ENCODE measurements around the gene SMIM13.

Gene SMIM13
- total RNA-seq = 15.2 reads per million, percentile 41 among the genes with 10 or more reads in this experiment

DNA sequence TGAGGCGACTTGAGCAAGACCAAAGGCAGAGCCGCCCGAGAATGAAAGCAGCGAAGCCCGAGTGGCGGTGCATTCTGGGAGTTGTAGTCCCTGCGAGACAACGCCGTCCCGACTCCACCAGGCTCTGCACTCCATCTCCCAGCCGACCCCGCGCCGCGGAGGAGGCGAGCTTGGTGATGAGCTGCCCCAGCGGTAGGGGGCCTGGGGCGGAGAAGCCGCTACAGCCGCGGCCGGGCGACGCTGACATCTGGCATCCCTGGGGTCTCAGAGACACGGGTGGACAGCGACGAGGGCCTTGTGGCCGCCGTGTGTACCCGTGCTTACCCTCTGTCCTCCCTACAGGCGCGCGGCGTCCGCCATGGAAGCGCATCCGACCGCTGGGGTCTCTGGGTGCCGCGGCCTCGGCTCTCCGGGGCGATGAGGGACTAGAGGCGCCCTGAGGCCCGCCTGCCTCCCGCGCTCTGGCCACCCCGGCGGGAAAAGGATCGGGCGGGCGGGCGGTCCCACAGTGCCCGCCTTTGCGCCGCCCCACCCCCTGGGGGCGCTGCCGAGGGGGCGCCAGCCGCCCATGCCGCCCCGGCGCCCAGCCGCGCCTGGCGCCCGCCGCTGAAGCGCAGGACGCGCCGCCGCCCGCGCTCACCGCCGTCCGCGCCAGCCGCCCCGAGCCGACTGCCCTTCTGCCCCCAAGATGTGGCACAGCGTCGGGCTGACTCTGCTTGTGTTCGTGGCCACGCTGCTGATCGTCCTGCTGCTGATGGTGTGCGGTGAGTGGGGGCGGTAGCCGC lies at the start of gene SMIM13:
TSS of gene SMIM13 (plus strand) at position 209 of the 785 bp plus-strand sequence. CDS start at position 689, 480 bp downstream.
- DNase-seq = peak; percentile 94

DNA sequence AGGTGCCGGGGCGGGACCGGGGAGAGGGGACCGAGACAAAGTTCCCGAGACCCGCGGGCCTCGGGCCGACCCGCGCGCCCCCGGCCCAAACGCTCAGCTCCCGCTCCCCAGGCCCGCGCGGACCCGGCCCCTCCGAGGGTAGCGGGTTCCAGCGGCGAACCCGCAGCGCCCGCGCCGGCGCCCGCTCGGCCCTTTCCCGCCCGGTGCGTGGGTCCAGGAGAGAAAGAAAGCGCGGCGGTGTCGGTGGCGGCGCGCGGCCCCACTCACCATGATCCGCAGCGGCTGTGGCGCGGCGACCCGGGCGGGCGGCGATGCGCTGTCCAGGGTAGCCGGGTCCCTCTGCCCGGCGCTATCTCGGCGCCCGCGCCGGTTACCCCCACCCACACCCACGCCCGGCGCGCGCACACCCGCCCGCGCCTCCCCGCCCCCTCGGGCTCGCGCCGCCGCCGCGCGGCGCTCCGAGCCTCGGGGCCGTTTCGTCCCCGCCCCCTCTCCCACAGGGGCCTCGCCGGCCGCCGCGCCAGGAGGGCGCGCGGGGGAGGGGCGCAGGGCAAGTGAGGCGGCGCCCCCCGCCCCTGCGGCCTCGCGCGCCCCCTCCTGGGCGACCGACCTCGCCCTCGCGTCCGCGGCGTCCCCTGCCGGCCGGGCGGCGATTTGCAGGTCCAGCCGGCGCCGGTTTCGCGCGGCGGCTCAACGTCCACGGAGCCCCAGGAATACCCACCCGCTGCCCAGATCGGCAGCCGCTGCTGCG lies 49.5 kb upstream of the SMIM13 start, which contains the start of gene ELOVL2:
TSS of gene ELOVL2 (minus strand) at position 345 of the 751 bp plus-strand sequence. CDS start at position 270, 75 bp downstream.
- no peak for DNase-seq

- no peak for DNase-seq
These were observed 48.9 kb upstream of the SMIM13 start for GRCh38 chr6:11044712-11045167.

DNA sequence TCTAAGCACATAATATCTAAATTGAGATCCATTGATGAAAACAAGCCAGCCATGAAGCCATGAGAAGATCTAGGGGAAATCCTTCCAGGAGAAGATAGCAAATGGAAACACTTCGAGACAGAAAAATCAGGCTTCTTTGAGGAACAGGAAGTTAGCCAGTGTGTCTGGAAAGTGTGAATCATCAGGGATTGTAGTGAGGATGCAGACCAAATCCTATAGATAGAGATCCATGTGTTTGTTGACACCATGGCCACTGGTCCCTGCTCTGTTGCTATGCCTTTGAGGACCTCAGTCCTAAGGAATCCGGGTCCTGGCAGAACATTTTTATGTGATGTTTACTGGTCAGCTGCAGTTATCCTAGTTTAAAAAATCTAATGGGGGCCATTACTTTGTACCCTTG lies 42.9 kb upstream of the SMIM13 start:
- no peak for DNase-seq

DNA sequence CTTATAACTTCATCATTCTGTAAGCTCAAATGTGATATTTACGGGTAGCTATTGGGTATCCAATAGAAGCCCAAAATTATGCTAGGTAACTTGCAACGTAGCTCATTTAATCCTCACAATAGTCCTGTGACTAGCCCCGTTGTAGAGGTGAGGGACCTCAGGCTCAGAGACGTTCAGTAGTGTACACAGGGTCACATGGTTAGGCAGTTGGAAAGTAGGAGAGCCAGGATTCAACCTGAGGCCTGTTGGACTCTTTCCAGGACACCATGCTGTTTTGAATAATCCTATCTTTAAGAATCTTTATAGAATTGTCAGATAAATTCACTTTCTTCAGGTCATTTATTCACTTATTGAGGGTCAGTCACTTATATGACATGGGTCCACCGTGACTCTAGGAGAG lies 40.3 kb upstream of the SMIM13 start:
- no peak for DNase-seq

DNA sequence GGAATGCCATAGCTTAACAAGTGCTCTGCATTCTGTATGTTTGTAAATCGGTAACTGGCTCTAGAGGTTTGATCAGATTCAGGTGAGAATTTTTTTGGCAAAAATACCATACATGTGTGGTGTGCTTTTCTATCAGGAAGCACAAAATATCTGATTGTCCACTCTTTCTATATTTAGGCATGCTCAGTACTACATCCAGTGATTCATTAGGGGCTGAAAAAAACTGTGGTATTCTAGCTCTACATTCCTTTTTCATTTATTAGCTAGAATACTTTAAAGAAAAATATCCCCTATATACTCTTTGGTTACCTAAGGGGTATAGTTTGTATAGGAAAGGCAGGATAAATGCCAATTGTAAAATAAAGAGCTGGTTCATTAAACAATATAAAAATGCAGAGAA lies 38.9 kb upstream of the SMIM13 start:
- no peak for DNase-seq

- DNase-seq = no peak
These were observed 38.5 kb upstream of the SMIM13 start for GRCh38 chr6:11055127-11055627.

DNA sequence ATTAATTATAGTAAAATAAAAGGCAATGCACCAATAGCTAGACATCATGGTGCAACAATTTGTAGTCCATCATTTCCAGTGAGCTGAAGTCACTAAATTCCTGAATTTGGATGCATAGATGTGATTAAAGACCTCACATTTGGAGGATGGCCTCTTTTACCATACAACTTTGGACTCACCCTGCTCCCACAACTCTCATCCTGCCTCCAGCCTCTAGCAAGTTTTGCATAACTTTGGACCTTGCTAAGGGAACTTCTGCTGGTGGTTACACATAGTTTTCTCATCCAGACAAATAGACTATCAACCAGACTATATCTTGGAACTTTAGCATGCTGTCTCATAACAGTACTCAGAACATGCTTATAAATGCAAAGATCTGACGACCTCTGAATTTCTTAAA lies 36.8 kb upstream of the SMIM13 start:
- no peak for DNase-seq

- no peak for DNase-seq
These were observed 35.2 kb upstream of the SMIM13 start for GRCh38 chr6:11058406-11058805.

DNA sequence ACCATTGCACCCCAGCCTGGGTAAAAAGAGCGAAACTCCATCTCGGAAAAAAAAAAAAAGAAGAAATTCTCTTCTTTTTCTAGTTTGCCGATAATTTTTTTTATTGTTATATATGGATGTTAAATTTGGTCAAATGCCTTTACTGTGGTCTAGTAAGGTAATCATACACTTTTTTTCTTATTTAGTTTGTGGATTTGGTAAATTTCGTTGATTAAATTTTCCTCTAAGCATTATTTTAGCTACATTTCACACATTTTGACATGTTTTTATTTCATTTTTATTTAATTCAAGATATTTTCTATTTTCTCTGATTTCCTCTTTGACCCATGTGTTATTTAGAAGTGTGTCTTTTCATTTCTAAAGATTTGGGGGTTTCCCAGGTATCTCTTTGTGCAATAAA lies 31.6 kb upstream of the SMIM13 start:
- no peak for DNase-seq

GRCh38 chr6:11062715-11063114 lies 30.9 kb upstream of the SMIM13 start:
- no peak for DNase-seq

GRCh38 chr6:11064836-11065235 lies 28.8 kb upstream of the SMIM13 start:
- no peak for DNase-seq

- DNase-seq = no peak
These were observed 28.0 kb upstream of the SMIM13 start for GRCh38 chr6:11065436-11066202.

DNA sequence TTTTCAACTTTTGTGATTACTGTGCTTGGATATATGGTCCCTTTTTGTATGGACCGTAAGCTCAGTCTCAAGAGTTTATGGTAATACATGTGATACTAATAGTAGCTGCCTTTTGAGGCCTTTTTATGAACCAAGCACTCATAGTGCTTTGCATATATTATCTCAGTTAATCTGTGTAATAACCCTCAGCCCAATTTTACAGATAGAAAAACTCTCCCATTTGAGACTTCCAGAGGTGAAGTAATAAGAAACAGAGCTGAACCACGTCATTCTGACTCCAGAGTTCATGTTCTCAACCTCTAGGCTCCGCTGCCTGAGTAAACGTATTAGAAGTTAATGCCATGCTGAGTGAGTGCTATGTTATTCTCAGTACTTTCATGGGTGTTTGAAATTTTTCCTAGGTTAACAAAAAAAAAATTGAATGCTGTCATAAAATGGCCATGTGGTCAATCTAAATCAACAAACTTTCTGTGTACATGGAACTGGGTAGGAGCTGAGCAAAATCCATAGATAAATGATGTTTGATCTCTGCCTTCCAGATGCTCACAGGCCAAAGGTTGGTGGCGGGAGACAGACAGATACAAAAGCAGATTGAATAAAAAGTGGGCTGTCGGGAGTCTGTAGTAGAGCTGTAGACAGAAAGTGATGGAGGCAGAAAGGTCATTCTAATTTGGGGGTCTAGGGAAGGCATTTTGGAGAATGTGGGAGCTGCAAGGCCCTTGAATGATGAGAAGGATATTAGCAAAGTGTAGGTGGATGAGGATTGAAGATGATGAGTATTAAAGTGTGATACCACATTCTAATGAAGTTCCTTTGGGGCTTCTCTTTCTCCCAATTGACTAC lies 26.9 kb upstream of the SMIM13 start:
- no peak for DNase-seq

DNA sequence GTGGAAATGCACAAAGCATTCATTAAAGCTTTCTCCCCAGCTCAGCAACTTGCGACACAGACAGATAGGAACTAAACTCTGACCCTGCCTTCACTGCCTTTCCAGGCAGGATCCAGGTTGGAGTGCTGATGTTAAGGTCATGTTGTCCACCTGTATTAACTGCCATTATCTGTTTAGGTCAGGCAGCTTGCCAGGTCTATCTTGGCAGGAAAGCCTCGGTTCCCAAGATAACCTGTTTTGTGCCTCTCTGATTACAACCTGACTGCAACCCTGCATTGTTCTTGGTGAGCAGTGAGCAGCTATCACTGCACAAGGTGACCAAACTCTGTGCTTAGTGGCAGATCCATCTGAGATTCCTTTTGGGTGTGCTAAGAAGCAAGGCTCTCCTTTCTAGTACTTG lies 26.3 kb upstream of the SMIM13 start:
- DNase-seq = no peak

- DNase-seq = no peak
These were observed 23.9 kb upstream of the SMIM13 start for GRCh38 chr6:11069760-11070159.

GRCh38 chr6:11072101-11072500 lies 21.5 kb upstream of the SMIM13 start:
- no peak for DNase-seq

- no peak for DNase-seq
These were observed 17.1 kb upstream of the SMIM13 start for GRCh38 chr6:11076540-11076939.

- DNase-seq = no peak
These were observed 15.4 kb upstream of the SMIM13 start for GRCh38 chr6:11078266-11078665.

DNA sequence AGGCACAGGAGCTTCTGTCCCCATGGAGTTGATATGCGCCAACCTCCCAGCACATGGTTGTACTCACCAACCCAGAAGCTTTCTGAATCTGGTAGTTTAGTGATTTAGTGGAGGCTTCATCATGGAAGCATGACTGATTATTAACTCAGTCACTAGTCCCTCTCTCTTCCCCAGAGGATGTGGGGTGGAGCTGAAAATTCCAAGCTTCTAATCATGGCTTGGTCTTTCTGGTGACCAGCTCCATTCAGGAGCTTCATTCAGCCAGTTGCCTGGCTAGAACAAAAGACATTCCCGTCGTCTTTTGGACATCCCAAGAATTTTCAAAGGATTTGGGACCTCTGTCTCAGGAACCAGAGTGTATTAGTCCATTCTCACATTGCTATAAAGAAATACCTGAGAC lies 13.3 kb upstream of the SMIM13 start:
- no peak for DNase-seq

DNA sequence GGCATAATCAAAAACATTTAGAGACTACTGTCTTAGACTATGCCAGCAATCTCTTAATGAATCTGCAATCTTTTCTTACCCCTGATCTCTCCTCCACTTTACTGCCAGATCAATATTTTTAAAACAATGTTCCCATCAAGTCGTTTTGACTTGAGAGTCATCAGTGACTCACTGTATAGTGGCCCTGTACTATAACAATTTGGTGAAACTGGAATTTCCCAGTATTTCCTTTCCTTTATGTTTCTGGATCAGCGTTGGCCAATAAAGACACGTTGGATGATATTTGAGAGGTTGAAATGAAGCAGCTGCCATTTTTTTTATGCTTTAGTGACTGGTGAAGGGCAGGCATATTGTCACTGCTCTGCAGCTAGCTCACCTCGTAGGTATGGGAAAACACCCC lies 10.1 kb upstream of the SMIM13 start:
- no peak for DNase-seq

- no peak for DNase-seq
These were observed 9.7 kb upstream of the SMIM13 start for GRCh38 chr6:11083956-11084355.
